Activated B cell treated with CpG ODN at 0.5 μM for 24 hours (primary cell): ENCODE measurements around the gene IDI2. TPM values are rescaled to one million over a fixed set of nuclear protein-coding genes. Genes with fewer than 3 reads are reported as not detected.

Source experiments
- ATAC-seq: fragments of 200-7000 bp; cut with Tn5 transposase; one replicate; pipeline ENCODE4 v1.10.0; 2021; ENCODE audit warnings: low read depth, mild to moderate bottlenecking, moderate library complexity
- CTCF ChIA-PET: fragments of 350-600 bp; sonication (Branson Sonifier 250); formaldehyde crosslinking; loops from one replicate; lab custom pipeline; 2021; ENCODE audit warnings: antibody characterized with exemption; lab: Charles Lee
- POLR2A ChIA-PET: fragments of 350-600 bp; sonication (Branson Sonifier 250); formaldehyde crosslinking; loops from one replicate; lab custom pipeline; 2021; ENCODE audit warnings: antibody characterized with exemption; lab: Charles Lee
- DNase-seq: peaks from one replicate; pipeline ENCODE4 v3.0.0; 2022
- H3K27ac Mint-ChIP-seq: one replicate; pipeline ENCODE4 v1.8.0; 2020; ENCODE audit warnings: mixed read lengths
- H3K27me3 Mint-ChIP-seq: one replicate; pipeline ENCODE4 v1.8.0; 2021; ENCODE audit warnings: mixed read lengths
- H3K36me3 Mint-ChIP-seq: one replicate; pipeline ENCODE4 v1.8.0; 2021; ENCODE audit warnings: low read depth, mixed read lengths
- H3K4me1 Mint-ChIP-seq: one replicate; pipeline ENCODE4 v1.8.0; 2021; ENCODE audit warnings: mixed read lengths
- H3K4me3 Mint-ChIP-seq: one replicate; pipeline ENCODE4 v1.8.0; 2020; ENCODE audit warnings: mild to moderate bottlenecking, mixed read lengths
- H3K9me3 Mint-ChIP-seq: one replicate; pipeline ENCODE4 v1.8.0; 2020; ENCODE audit warnings: mixed read lengths
- CTCF ChIP-seq: fragments of 200-600 bp; IDR thresholded peaks from one replicate; pipeline ENCODE4 v1.8.0; 2022; ENCODE audit warnings: antibody characterized with exemption, mild to moderate bottlenecking
- intact Hi-C: fragments of 100-400 bp; cut with micrococcal nuclease; formaldehyde crosslinking; loops from one replicate; pipeline ENCODE4 v1.15.1; 2024
- total RNA-seq: library from RNA; stranded (reverse); gene quantifications from 2 replicates; pipeline ENCODE4 v1.2.3, GENCODE V29; 2022

The IDI2 gene
- not detected in 2 replicates for total RNA-seq

- Mint-ChIP-seq H3K27me3 (no peaks in the 10 kb centered on the region), H3K27ac (no peak within 1 kb of the TSS), H3K36me3 (peaks cover under 1% of the 10 kb centered on the region), H3K9me3 (no peaks in the 10 kb centered on the region), H3K4me3 (no peak within 1 kb of the TSS), H3K4me1 (no peaks in the 10 kb centered on the region)
- ChIA-PET CTCF (no interaction called here), POLR2A (no interaction called here)
- DNase-seq (no peak), ATAC-seq (no peak)
- intact Hi-C loops: no loop called here
- TF ChIP-seq CTCF: no peak
Measured at GRCh38 chr10:1025683-1026082, at the start of gene IDI2. IDI2 (minus strand) TSS chr10:1025859; CDS start chr10:1024723, 1,136 bp downstream.

- Mint-ChIP-seq H3K36me3 (peaks cover 47% of the 10 kb centered on the region), H3K9me3 (no peaks in the 10 kb centered on the region), H3K4me1 (peaks cover 2% of the 10 kb centered on the region), H3K4me3 (no peak overlapping the region), H3K27me3 (no peaks in the 10 kb centered on the region), H3K27ac (no peak overlapping the region)
- intact Hi-C loops: no loop called here
- TF ChIP-seq CTCF: no peak
- POLR2A ChIA-PET: no interaction called here
- DNase-seq: no peak
- CTCF ChIA-PET: no interaction called here
- ATAC-seq: no peak
Measured at GRCh38 chr10:1074748-1075308, 49.2 kb upstream of the IDI2 start.

- no peak for TF ChIP-seq CTCF
- ATAC-seq (no peak), DNase-seq (no peak)
- Mint-ChIP-seq H3K4me3 (no peak overlapping the region), H3K4me1 (peaks cover 2% of the 10 kb centered on the region), H3K27ac (no peak overlapping the region), H3K9me3 (no peaks in the 10 kb centered on the region), H3K36me3 (peaks cover 41% of the 10 kb centered on the region), H3K27me3 (no peaks in the 10 kb centered on the region)
- intact Hi-C loops: no loop called here
- ChIA-PET POLR2A (no interaction called here), CTCF (no interaction called here)
Measured at GRCh38 chr10:1074052-1074747, 48.5 kb upstream of the IDI2 start.

- Mint-ChIP-seq H3K4me1 (peaks cover 10% of the 10 kb centered on the region), H3K4me3 (no peak overlapping the region), H3K9me3 (no peaks in the 10 kb centered on the region), H3K27me3 (no peaks in the 10 kb centered on the region), H3K36me3 (peaks cover 24% of the 10 kb centered on the region), H3K27ac (no peak overlapping the region)
- no peak for DNase-seq
- no peak for ATAC-seq
- intact Hi-C loops: no loop called here
- ChIA-PET POLR2A (interaction anchor here (0.7 kb wide), 1 partner anchor 716 kb away, joined by 6 read pairs; no protein-coding TSS in a partner anchor), CTCF (no interaction called here)
- no peak for TF ChIP-seq CTCF
Measured at GRCh38 chr10:1070919-1071318, 45.3 kb upstream of the IDI2 start.
